Activated B cell treated with CpG ODN at 0.5 μM for 24 hours (primary cell): Measurements from ENCODE around the gene REEP6. TPM values are rescaled to one million over a fixed set of nuclear protein-coding genes. Genes with fewer than 3 reads are reported as not detected.

Experiments
- ATAC-seq: fragments of 200-7000 bp; cut with Tn5 transposase; one replicate; pipeline ENCODE4 v1.10.0; 2021; ENCODE audit warnings: low read depth, mild to moderate bottlenecking, moderate library complexity
- CTCF ChIA-PET: fragments of 350-600 bp; sonication (Branson Sonifier 250); formaldehyde crosslinking; loops from one replicate; lab custom pipeline; 2021; ENCODE audit warnings: antibody characterized with exemption; lab: Charles Lee
- POLR2A ChIA-PET: fragments of 350-600 bp; sonication (Branson Sonifier 250); formaldehyde crosslinking; loops from one replicate; lab custom pipeline; 2021; ENCODE audit warnings: antibody characterized with exemption; lab: Charles Lee
- DNase-seq: peaks from one replicate; pipeline ENCODE4 v3.0.0; 2022
- H3K27ac Mint-ChIP-seq: one replicate; pipeline ENCODE4 v1.8.0; 2020; ENCODE audit warnings: mixed read lengths
- H3K27me3 Mint-ChIP-seq: one replicate; pipeline ENCODE4 v1.8.0; 2021; ENCODE audit warnings: mixed read lengths
- H3K36me3 Mint-ChIP-seq: one replicate; pipeline ENCODE4 v1.8.0; 2021; ENCODE audit warnings: low read depth, mixed read lengths
- H3K4me1 Mint-ChIP-seq: one replicate; pipeline ENCODE4 v1.8.0; 2021; ENCODE audit warnings: mixed read lengths
- H3K4me3 Mint-ChIP-seq: one replicate; pipeline ENCODE4 v1.8.0; 2020; ENCODE audit warnings: mild to moderate bottlenecking, mixed read lengths
- H3K9me3 Mint-ChIP-seq: one replicate; pipeline ENCODE4 v1.8.0; 2020; ENCODE audit warnings: mixed read lengths
- intact Hi-C: fragments of 100-400 bp; cut with micrococcal nuclease; formaldehyde crosslinking; loops from one replicate; pipeline ENCODE4 v1.15.1; 2024
- total RNA-seq: library from RNA; stranded (reverse); gene quantifications from 2 replicates; pipeline ENCODE4 v1.2.3, GENCODE V29; 2022
- TF ChIP-seq, protein P1 (sequence below): fragments of 200-600 bp; IDR thresholded peaks from one replicate; pipeline ENCODE4 v1.8.0; 2022; ENCODE audit warnings: antibody characterized with exemption, mild to moderate bottlenecking

Gene REEP6
- total RNA-seq, 1 donor from 2014 or later: 1.1 TPM

DNA sequence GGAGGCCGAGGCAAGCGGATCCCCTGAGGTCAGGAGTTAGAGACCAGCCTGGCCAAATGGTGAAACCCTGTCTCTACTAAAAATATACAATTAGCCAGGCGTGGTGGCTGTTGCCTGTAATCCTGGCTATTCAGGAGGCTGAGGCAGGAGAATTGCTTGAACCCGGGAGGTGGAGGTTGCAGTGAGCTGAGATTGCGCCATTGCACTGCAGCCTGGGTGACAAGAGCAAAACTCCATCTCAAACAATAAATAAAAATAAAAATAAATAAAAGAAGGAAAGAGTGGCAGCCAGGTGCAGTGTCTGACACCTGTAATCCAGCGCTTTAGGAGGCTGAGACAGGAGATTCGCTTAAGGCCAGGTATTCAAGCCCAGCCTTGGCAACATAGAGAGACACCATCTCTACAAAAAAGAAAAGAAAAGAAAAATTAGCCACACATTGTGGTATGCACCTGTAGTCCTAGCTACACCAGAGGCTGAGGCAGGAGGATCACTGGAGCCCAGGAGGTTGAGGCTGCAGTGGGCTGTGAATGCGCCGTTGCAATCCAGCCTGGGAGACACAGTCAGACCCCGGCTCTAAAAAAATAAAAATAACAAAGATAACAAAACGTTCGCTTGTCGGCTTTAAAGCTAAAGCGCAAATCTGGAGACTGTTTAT, 11.6 kb downstream of the REEP6 start:
- Mint-ChIP-seq H3K27me3 (peaks cover 28% of the 10 kb centered on the region), H3K4me3 (no peak overlapping the region), H3K9me3 (no peaks in the 10 kb centered on the region)

DNA sequence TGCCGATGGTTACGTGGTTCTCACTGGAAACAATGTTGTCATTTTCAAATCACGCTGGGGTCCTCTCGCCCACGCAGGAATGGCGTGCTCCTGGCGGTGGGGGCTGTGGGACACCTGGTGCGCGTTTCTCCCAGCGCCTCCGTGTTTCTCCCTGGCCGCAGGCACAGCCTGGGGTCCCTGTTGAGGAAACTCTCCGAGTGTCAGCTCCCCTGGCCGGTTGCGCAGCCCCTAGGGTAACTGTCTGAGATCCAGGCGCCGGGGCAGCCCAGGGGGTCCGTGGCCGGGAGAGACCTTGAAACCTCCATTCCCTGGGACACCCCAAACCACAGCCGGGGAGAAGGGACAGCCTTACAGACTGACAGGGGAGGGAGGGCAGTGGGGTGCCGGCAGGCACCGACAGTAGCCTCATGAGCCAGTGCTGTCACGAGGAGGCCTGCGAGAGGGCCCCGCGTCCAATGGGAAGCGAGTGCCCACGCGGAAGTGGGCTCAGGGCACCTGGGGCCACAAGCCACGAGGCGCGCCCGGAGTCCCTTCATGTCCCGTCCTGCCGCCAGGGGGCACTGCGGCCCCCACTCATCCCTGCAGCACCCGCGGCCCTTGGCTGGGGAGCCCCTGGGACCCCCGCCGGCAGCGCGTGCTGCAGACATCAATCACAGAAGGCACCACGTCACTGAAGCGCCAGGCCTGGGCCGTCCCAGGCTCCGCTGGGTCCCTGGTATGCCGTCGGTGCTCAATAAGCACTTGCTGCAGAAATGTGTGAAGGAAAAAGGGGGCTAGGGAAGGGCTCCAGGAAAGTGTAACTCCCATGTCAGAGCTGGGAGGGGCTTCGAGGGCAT, 12.3 kb downstream of the REEP6 start:
- Mint-ChIP-seq H3K9me3 (no peaks in the 10 kb centered on the region), H3K27me3 (peaks cover 30% of the 10 kb centered on the region), H3K4me1 (peaks cover 9% of the 10 kb centered on the region), H3K36me3 (no peaks in the 10 kb centered on the region), H3K4me3 (no peak overlapping the region), H3K27ac (no peak overlapping the region)
- ATAC-seq (no peak), DNase-seq (peak; percentile 52)
- ChIA-PET CTCF (no interaction called here), POLR2A (interaction anchor here (0.7 kb wide), 1 partner anchor 343 kb away, joined by 3 read pairs; no protein-coding TSS in a partner anchor)
- TF ChIP-seq, protein P1, sequence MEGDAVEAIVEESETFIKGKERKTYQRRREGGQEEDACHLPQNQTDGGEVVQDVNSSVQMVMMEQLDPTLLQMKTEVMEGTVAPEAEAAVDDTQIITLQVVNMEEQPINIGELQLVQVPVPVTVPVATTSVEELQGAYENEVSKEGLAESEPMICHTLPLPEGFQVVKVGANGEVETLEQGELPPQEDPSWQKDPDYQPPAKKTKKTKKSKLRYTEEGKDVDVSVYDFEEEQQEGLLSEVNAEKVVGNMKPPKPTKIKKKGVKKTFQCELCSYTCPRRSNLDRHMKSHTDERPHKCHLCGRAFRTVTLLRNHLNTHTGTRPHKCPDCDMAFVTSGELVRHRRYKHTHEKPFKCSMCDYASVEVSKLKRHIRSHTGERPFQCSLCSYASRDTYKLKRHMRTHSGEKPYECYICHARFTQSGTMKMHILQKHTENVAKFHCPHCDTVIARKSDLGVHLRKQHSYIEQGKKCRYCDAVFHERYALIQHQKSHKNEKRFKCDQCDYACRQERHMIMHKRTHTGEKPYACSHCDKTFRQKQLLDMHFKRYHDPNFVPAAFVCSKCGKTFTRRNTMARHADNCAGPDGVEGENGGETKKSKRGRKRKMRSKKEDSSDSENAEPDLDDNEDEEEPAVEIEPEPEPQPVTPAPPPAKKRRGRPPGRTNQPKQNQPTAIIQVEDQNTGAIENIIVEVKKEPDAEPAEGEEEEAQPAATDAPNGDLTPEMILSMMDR: no peak
- intact Hi-C loops: no loop called here

More for the DNA sequence above, 11.6 kb downstream of the REEP6 start:
- POLR2A ChIA-PET: interaction anchor here (0.7 kb wide), 1 partner anchor 343 kb away, joined by 3 read pairs; no protein-coding TSS in a partner anchor
- CTCF ChIA-PET: no interaction called here
- intact Hi-C loops: no loop called here
- DNase-seq (no peak), ATAC-seq (no peak)
- Mint-ChIP-seq H3K36me3 (no peaks in the 10 kb centered on the region), H3K4me1 (peaks cover 4% of the 10 kb centered on the region), H3K27ac (no peak overlapping the region)
- TF ChIP-seq, protein P1: no peak

DNA sequence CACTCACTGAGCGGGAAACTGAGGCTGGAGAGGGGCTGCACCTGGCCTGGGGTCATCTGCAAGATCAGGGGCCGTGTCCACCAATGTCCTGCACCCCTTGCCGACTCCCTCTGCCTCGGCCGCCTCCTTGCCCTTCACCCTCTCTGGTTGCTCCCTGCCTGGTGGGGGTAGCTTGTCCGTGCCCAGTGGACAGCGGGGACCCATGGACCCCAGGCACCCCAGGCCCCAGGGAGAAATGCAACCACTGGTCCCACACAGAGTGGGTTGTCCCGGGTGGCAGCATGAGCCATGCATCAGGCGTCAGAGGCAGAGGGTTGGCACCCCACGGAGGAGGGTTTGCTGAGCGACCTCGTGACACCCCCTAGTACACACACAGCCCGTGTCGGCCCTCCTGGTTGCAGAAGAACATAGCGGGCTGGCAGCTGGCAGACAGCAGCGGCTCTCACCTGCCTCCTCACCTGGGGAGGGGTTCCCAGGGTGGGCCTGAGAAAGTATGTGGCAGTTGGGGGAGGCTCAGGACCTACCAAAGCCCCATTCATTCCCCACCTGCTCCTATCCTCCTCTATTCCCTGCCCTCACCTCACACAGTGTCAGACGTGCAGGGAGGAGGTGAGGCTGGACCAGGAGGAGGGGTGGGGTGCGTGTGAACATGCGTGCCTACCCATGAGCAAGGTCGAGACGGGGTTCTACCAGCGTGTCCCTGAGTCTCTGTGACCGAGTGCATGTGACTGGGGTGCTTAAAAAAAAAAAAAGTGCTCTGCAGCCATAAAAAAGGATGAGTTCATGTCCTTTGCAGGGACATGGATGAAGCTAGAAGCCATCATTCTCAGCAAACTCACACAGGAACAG, 13.2 kb downstream of the REEP6 start:
- no peak for ATAC-seq
- ChIA-PET POLR2A (no interaction called here), CTCF (no interaction called here)
- TF ChIP-seq, protein P1: no peak
- Mint-ChIP-seq H3K27me3 (peaks cover 30% of the 10 kb centered on the region), H3K4me3 (no peak overlapping the region), H3K27ac (no peak overlapping the region), H3K36me3 (no peaks in the 10 kb centered on the region), H3K9me3 (no peaks in the 10 kb centered on the region), H3K4me1 (peaks cover 9% of the 10 kb centered on the region)
- DNase-seq: no peak
- intact Hi-C loops: no loop called here

DNA sequence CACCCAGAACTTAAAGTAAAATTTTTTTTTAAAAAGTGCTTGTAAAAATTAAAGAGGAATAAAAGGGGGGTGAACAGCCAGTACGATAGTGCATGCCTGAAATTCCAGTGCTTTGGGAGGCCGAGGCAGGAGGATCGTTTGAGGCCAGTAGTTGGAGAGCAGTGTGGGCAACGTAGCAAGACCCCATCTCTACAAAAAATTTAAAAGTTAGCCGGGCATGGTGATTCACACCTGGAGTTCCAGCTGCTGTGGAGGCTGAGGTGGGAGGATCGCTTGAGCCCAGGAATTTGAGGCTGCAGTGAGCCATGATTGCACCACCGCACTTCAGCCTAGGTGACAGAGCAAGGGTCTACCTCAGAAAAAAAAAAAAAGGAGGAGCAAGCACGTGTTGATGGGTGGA, 14.0 kb downstream of the REEP6 start:
- DNase-seq (no peak), ATAC-seq (no peak)
- CTCF ChIA-PET: interaction anchor here (1.1 kb wide), 1 partner anchor 41 kb away, joined by 3 read pairs; no protein-coding TSS in a partner anchor
- Mint-ChIP-seq H3K36me3 (no peaks in the 10 kb centered on the region), H3K4me1 (peaks cover 9% of the 10 kb centered on the region), H3K27ac (no peak overlapping the region), H3K27me3 (peaks cover 35% of the 10 kb centered on the region), H3K4me3 (no peak overlapping the region), H3K9me3 (no peaks in the 10 kb centered on the region)
- POLR2A ChIA-PET: no interaction called here
- intact Hi-C loops: no loop called here
- TF ChIP-seq, protein P1: no peak
